PC-3 (cell line): ENCODE measurements around the gene DOK3.
"Not testable (repeated sequence)": the region's sequence is repeated elsewhere in the genome, so short reads cannot be mapped to it uniquely, and the experiment has no call there.

Experiments
- CTCF ChIP-seq: fragments of 300-600 bp; sonication (generic); conservative IDR thresholded peaks from 2 replicates; pipeline ENCODE4 v1.5.1; 2017; ENCODE audit warnings: antibody characterized with exemption, low read depth, mild to moderate bottlenecking, low read length
- EZH2 ChIP-seq: fragments of 300-600 bp; sonication (generic); IDR thresholded peaks from one replicate; pipeline ENCODE4 v1.6.1; 2017; ENCODE audit warnings: antibody characterized with exemption, mild to moderate bottlenecking, low read length; ENCODE audit not compliant: unreplicated experiment

GRCh38 chr5:177534433-177534832, 24.8 kb upstream of the DOK3 start:
- not testable (repeated sequence) for TF ChIP-seq EZH2, CTCF
